GM18499 (cell line): ENCODE data around the gene ERBB2.
"Not testable (repeated sequence)": the region's sequence is repeated elsewhere in the genome, so short reads cannot be mapped to it uniquely, and the experiment has no call there.

Source experiments
- ATAC-seq: cut with Tn5 transposase; IDR thresholded peaks from one replicate; pipeline ENCODE4 v1.9.1; 2021; ENCODE audit warnings: moderate number of reproducible peaks; ENCODE audit not compliant: insufficient read depth, unreplicated experiment

Gene ERBB2

DNA sequence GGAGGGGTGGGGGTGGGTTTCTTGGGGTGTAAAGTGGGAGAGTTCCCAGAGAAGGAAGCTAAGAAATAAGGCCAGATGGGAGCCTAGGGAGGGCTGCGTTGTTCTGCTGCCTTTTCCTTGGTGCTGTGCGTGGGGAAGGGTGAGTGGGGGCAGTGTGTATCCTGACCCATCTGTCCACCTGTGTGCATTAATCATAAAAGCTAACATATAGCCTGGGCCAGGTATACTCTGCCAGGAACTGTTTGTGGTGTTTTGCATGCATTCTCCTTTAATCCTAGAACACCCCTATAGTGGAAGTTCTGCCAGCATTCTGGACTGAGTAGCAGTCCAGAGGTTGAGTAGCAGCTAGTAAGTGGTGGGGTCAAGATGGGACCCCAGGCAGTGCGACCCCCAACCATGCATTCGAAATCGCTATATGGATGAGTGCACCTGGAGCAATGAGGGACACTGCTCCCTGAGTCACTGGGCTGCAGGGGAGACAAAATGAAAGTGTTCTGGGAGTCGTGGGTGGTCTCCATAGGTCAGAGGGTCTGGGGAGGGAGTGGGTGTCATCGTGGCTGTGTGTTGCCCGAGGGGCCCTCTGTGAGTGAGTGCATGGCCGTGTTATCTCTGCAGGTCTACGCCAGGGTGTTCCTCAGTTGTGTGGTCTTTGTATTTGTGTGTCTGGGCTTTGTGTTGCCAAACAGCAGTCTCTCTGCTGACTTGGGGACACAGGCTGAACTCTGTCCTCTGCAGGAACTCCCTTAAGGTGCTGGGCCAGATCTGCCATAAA, 1.3 kb downstream of the ERBB2 start:
- ATAC-seq: no peak

DNA sequence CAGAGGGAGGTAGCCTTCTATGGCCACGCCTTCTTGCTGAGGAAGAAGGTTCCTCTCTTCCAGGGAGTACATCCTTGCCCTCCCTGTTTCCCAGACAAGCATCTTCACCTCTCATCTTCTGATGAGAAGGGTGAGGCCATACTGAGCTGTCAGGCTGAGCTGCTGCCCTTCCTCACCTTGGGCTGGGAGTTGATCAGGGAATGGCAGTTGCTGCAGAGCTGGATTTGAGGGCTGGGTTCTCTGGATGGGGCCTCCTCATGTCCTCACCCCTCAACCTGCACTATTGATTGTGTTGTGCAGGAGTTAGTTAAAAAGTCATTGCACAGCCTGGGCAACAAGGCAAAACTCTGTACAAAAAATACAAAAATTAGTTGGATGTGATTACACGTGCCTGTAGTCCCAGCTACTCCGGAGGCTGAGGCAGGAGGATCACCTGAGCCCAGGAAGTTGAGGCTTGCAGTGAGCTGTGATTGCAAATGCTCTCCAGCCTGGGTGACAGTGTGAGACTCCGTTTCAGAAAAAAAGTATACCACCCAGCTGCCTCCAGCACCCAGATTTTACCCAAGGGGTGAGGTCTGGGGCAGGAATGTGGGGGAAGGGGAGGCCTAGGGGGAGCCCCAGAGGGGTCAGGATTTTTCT, 2.0 kb downstream of the ERBB2 start:
- ATAC-seq: no peak

DNA sequence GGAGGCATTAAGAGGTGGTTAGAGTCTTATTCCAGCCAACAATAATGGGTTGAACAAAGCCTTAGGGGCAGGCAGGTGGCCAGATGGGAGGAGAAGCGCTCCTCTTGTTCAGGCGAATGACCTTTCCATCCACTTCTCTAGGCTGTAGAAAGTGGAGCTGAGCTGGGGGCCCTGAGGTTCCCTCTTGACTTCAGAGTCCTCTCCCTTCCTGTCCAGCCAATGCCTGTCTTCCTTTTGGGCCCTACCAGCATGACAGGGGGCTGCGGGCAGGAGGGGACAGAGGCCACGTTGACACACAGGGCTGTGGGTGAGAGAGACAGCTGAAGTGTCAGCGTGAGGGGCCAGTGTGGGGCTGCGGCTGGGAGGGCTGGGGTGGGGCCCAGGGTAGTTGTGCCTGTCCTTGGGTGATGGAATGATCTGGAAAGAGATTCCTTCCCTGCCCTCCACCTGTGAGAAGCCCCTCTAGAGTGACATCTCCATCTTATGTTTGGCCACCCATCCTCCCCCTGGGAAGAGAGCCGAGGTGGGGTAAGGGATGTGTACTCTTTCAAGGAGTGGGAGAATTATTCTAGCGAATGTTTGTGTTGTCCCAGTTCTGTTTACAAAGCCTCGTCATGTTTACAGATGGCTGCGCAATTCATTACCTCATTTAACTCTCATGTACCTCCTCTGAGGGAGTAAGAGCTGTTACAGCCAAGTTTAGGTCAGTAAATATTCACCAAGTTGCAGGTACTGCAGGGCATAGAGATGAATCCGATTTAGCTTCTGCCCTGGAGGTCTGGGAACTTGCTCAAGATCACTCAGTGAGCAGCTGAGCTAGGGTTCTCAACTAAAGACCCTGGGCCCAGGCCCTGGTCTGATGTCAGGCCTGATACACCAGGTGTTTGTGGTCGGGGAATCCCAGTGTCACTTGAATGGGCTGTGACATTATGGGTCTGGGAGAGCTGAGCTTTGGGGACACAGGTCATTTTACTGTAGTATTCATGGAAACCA, 3.3 kb downstream of the ERBB2 start:
- ATAC-seq: no peak

DNA sequence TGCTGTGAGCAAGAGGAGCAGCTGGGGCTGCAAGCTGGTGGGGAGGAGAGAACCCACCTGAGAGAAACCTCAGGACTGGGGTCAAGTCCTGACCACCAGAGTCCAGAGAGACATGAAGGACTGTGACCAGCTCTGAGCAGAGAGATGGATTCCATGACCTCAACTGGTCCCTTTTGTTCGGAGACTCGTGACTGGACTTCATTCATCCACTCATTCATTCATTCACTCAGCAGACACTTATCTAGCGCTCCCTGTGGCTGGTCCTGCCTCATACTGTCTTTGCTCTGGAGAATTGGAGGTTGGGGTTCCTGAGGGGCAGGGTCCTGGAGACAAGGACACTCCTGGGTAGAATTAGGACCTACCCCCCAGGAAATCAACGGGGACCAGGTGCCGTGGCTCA, 4.0 kb downstream of the ERBB2 start:
- no peak for ATAC-seq

DNA sequence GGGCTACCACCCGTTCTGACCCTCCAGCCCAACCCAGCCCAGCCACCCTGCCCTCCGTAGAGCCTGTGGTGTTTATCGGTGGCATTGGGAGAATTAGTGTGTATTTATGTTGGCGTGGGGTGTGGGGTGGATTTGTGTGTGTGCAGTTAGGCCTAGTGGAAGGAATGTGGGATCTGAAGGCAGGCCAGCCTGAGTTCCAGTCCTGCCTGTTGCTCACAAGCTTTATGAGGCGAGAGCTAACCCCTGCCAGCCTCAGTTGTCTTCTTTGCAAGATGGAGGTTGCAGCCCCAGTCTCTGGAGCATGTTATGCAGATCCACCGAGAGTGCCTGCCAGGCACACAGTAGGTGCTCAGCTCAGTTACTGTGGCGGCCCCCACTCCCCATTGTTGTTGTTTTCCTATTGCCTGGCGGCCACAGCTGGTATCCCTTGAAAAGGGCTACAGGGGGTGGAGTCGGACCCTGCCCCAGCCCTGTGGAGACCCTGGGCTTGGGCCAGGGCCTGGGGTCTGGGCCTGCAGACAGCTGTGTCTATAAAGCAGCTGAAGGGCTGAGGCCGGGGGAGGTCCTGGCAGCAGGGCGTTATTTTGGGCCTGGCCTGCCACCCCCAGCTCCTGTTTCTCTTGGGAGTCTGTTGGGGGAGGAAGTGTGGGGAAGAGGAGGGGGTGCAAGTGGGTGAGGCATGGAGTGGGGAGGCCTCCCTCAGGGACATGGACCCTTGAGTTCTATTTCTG, 5.1 kb downstream of the ERBB2 start:
- no peak for ATAC-seq

DNA sequence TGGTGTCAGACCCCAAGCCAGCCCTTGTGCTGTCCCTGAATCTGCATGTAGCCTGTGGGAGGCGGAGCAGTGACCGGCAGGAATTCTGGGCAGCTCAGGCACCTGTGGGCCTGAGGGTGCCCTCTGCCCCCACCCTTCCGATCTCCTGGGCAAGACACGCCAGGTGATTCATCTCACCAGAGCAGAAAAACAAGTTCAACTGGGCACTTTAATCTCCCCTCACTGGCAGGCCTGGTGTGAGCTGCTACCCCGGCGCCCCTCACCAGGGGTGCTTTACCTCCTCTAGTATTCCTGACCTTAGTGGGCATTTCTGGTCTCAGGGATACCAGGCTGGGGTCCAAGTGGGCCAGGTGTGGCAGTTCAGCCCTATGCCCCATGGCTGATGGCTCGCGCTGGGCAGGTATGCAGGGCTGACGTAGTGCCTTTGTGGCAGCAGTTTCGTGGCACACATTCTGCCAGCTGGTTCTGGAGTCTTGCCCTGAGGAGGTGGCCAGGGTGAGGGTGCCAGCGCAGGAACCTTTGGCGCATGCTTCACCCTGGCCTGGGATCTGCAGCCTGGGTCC, 6.0 kb downstream of the ERBB2 start:
- ATAC-seq: no peak

DNA sequence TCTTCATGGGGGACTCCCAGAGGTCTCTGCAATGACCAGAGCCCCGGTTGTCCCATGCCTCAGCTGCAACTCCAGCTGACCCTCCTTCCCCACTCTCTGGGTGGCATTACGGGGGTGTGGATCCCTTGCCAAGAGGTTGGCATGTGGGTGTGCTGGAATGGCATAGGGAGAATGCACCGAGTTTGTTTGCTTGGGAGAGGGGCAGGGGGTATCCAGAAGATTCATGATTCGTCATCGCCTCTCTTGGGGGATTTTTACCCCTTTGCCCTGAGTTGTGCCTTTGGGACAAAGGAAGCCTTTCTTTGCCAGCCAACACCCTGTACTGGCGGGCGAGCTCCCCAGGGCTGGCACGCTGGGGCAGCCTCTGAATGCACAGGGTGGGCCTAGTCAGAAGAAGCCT, 6.5 kb downstream of the ERBB2 start:
- ATAC-seq: no peak

DNA sequence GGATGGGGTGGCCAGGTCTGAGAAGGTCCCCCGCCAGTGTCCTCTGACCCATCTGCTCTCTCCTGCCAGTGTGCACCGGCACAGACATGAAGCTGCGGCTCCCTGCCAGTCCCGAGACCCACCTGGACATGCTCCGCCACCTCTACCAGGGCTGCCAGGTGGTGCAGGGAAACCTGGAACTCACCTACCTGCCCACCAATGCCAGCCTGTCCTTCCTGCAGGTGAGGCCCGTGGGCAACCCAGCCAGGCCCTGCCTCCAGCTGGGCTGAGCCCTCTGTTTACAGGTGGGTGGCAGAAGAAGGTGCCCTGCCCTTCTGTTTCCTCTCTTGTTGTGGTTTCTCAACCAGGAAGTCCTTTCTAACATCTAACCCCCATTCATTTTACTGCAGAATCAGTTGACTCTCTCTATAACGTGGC, 7.1 kb downstream of the ERBB2 start:
- no peak for ATAC-seq

DNA sequence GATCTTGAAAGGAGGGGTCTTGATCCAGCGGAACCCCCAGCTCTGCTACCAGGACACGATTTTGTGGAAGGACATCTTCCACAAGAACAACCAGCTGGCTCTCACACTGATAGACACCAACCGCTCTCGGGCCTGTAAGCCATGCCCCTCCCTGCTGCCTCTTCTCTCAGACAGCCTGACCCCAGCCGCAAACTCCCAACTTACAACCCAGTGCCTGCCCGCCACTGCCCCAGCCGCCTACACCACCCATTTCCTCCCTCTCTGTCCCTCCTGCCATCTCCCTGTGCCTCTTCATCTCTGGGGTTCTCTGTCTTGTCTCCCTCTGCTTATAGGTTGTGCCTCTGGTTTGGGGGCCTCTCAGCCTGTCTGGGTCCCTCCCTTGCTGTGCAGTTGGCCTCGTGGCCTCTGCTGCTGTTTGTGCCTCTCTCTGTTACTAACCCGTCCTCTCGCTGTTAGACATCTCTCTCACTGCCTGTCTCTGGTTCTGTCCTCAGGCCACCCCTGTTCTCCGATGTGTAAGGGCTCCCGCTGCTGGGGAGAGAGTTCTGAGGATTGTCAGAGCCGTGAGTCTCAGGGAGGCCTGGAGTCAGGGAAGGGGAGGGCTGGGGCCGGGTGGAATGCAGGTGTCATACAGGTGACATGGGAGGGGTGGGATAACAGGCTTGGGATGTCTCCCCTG, 9.6 kb downstream of the ERBB2 start:
- ATAC-seq: no peak

DNA sequence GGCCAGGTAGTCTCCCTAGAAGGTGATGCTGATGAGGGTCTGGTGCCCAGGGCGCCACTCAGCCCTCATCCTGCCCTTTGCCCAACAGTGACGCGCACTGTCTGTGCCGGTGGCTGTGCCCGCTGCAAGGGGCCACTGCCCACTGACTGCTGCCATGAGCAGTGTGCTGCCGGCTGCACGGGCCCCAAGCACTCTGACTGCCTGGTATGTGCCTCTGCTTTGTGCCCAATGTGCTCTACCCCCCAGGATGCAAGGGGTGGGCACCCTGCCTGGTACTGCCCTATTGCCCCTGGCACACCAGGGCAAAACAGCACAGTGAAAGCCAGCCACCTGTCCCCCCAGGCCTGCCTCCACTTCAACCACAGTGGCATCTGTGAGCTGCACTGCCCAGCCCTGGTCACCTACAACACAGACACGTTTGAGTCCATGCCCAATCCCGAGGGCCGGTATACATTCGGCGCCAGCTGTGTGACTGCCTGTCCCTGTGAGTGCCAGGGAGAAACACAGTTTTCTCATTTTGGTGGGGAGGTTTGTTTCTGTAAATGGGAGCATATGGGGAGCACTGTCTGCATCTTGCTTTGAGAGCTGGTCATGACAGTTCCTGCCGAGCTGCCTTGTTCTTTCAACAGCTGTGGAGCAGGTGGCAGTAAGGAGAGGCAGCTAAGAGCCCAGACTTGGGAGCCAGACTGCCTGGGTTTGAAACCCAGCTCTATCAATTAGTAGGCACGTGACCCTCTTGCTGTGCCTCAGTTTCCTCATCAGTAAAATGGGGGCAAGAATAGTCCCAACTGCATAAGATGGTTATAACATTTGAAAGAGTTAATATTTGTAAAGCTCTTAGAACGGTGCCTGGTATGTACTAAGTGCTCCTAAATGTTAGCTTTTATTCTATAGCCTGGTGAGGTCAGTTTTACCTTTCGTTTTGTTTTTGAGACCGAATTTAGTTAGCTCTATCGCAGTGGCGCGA, 10.4 kb downstream of the ERBB2 start:
- ATAC-seq: no peak

DNA sequence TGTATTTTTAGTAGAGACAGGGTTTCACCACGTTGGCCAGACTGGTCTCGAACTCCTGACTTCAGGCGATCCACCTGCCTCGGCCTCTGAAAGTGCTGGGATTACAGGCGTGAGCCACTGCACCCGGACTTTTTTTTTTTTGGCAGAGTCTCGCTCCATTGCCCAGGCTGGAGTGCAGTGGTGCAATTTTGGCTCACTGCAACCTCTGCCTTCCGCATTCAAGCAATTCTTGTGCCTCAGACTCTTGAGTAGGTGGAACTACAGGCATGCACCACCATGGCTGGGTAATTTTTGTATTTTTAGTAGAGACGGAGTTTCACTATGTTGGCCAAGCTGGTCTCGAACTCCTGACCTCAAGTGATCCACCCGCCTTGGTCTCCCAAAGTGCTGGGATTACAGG, 11.2 kb downstream of the ERBB2 start:
- ATAC-seq: not testable (repeated sequence)

DNA sequence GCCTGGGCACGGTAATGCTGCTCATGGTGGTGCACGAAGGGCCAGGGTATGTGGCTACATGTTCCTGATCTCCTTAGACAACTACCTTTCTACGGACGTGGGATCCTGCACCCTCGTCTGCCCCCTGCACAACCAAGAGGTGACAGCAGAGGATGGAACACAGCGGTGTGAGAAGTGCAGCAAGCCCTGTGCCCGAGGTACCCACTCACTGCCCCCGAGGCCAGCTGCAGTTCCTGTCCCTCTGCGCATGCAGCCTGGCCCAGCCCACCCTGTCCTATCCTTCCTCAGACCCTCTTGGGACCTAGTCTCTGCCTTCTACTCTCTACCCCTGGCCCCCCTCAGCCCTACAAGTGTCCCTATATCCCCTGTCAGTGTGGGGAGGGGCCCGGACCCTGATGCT, 12.0 kb downstream of the ERBB2 start:
- no peak for ATAC-seq

DNA sequence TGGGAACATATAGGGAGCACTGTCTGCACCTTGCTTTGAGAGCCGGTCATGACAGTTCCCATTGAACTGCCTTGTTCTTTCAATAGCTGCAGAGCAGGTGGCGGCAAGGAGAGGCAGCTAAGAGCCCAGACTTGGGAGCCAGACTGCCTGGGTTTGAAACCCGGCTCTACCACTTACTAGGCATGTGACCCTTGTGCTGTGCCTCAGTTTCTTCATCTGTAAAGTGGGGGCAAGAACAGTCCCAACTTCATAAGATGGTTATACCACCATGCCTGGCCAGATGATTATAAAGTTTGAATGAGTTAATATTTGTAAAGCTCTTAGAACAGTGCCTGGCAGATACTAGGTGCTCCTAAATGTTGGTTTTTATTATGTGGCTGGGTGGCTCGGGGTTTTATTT, 14.4 kb downstream of the ERBB2 start:
- ATAC-seq: no peak

DNA sequence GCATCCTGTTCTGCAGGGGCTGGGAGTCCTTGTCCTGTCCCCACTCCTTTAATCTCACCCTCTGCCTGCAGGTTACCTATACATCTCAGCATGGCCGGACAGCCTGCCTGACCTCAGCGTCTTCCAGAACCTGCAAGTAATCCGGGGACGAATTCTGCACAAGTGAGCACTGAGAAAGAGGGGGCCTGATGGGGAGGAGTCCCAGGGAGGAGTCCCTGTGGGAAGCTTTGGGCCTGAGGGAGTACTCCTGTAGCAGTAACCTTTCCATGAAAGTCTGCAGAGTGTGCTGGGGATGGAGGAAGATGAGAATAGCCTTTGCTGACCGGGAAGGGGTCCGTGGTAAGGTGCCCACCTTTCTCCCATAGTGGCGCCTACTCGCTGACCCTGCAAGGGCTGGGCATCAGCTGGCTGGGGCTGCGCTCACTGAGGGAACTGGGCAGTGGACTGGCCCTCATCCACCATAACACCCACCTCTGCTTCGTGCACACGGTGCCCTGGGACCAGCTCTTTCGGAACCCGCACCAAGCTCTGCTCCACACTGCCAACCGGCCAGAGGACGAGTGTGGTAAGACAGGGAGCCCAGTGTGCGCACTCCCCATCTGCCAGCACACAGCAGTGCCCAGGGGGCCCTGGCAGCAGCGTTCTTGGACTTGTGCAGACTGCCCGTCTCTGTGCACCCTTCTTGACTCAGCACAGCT, 15.7 kb downstream of the ERBB2 start:
- ATAC-seq: no peak

DNA sequence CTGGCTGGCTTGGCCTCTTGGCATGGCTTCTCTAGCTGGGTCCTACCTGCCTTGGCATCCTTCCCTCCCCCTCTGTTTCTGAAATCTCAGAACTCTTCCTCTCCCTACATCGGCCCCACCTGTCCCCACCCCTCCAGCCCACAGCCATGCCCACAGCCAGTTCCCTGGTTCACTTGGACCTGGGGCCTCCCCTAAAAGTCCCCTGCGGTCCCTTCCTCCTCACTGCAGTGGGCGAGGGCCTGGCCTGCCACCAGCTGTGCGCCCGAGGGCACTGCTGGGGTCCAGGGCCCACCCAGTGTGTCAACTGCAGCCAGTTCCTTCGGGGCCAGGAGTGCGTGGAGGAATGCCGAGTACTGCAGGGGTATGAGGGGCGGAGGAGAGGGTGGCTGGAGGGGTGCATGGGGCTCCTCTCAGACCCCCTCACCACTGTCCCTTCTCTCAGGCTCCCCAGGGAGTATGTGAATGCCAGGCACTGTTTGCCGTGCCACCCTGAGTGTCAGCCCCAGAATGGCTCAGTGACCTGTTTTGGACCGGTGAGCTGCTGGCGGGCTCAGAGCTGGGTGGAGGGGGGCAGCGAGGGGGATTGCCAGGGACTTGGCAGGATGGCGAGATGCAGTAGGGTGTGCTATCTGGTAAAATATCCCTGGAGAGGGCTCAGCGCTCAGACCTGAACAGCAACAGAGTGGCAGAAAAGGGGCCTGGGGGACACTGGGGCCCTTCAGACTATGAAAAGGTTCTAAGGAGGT, 16.4 kb downstream of the ERBB2 start:
- no peak for ATAC-seq

DNA sequence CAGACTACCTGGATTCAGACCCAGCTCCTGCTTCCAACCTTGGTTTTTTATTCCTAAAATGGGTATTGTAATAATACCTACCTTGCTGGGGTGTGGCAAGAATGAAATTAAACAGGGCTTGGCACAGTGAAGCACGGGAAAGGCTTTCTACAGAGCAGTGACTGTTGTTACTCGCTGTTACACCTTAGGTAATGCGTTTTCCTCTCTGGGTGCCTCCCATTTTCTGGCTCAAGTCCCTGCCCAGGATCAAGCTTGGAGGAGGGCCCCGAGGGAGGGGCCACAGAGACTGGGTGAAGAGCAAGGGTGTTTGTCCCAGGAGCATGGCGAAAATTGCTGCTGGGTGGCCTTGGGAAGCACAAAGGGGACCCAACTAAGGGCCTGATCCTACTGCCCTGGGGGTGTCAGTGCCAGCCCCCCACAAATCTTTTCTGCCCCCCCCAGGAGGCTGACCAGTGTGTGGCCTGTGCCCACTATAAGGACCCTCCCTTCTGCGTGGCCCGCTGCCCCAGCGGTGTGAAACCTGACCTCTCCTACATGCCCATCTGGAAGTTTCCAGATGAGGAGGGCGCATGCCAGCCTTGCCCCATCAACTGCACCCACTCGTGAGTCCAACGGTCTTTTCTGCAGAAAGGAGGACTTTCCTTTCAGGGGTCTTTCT, 17.1 kb downstream of the ERBB2 start:
- ATAC-seq: no peak

DNA sequence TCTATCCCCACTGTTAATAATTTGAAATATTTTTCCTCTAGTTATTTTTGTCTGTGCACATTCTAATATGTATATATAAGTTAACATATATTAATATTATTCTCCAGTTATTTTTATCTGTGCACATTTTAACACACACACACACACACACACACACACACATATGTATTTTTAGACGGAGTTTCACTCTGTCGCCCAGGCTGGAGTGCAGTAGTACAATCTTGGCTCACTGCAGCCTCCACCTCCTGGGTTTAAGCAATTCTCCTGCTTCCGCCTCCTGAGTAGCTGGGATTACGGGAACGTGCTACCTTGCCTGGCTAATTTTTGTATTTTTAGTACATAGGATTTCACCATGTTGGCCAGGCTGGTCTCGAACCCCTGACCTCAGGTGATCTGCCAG, 17.8 kb downstream of the ERBB2 start:
- no peak for ATAC-seq
